Adrenal gland (tissue), 12 donors: ENCODE results near the gene RPL7L1. TPM values are rescaled to one million over a fixed set of nuclear protein-coding genes. Genes with fewer than 3 reads are reported as not detected.

ENCODE experiments used
- DNase-seq, 7 donors: peaks; one replicate each; pipeline ENCODE4 v3.0.0-alpha.2; 2019 to 2020
- H3K27ac ChIP-seq, 5 donors: fragments of 200-600 bp; sonication (generic) in 4 of 5; 1 replicate in 3 of 5; 2 replicates in 2 of 5; pipeline versions ENCODE4 v1.5.1 to v1.8.0; 2016 to 2020; ENCODE audit warnings: mild to moderate bottlenecking in 1 of 5
- H3K27me3 ChIP-seq: fragments of 200-600 bp; 2 replicates; pipeline ENCODE4 v1.8.0; 2021
- H3K36me3 ChIP-seq, 2 donors: fragments of 200-600 bp; replicated peaks in 1 of 2; 1 replicate in 1 of 2; 2 replicates in 1 of 2; pipeline versions ENCODE4 v1.5.1 to v1.8.0; 2018 to 2022
- H3K4me1 ChIP-seq, 2 donors: fragments of 200-600 bp; replicated peaks in 1 of 2; 1 replicate in 1 of 2; 2 replicates in 1 of 2; pipeline versions ENCODE4 v1.5.1 to v1.8.0; 2018 to 2021
- H3K4me3 ChIP-seq, 4 donors: fragments of 200-600 bp; sonication (generic) in 3 of 4; one replicate each; pipeline ENCODE4 v1.5.1; 2016 to 2018
- H3K9me3 ChIP-seq, 3 donors: fragments of 200-600 bp; sonication (generic) in 1 of 3; replicated peaks in 1 of 3; 1 replicate in 2 of 3; 2 replicates in 1 of 3; pipeline versions ENCODE4 v1.5.1 to v1.8.0; 2016 to 2021
- CTCF ChIP-seq, 6 experiments: fragments of 450-650 bp in 4 of 6; fragments of 200-600 bp in 2 of 6; sonication (generic) in 1 of 6; IDR thresholded peaks; 1 replicate in 5 of 6; 2 replicates in 1 of 6; pipeline versions ENCODE4 v1.5.1 to v1.8.0; 2016 to 2021; ENCODE audit warnings: antibody characterized with exemption in 6 of 6, mild to moderate bottlenecking in 2 of 6, moderate library complexity in 1 of 6
- POLR2A ChIP-seq, 2 donors: fragments of 450-650 bp; IDR thresholded peaks; one replicate each; pipeline ENCODE4 v1.6.1; 2017; ENCODE audit warnings: antibody characterized with exemption in 2 of 2, mild to moderate bottlenecking in 2 of 2, moderate library complexity in 1 of 2
- WGBS, 4 donors: extraction: QIAGEN DNeasy Blood & Tissue Kit in 2 of 4; methylation state at CpG; one replicate each; pipeline versions ENCODE4 v1.1.5 to v1.1.7; 2013 to 2017; 5-methylcytosine and 5-hydroxymethylcytosine counted together
- intact Hi-C, 2 donors: fragments of 100-400 bp; cut with DNase I; formaldehyde crosslinking; loops; one replicate each; pipeline versions ENCODE4 v1.14.1 to v1.15.0; 2022 to 2023
- polyA plus RNA-seq, 3 donors: library from polyadenylated mRNA; stranded (reverse); fragments of 200-250 nt in 2 of 3; fragments of 350-450 nt in 1 of 3; fragmentation: Illumina TruSeq in 1 of 3; extraction: RNeasy Lipid Tissue Mini Kit (QIAGEN cat#74804) in 1 of 3; gene quantifications; one replicate each; pipeline ENCODE4 v1.2.3, GENCODE V29; 2013 to 2014
- total RNA-seq, 9 donors: library from RNA; depleted of rRNA in 4 of 9; stranded (reverse); fragments of >200 nt in 4 of 9; fragments of 120-200 nt in 1 of 9; fragmentation: NEBNext Ultra II Directional in 1 of 9; extraction: Animal tissue kit (Norgen Biotek cat#: 25700) in 1 of 9; gene quantifications; one replicate each; pipeline versions ENCODE4 v1.1.0 to v1.2.4, GENCODE V29; 2013 to 2023
- donor health status: healthy with polysubstance abuse.
- donor health status: Bipolar disorder and iron deficiency.
- donor health status: DM: yes; HTN: yes; CAD: no.
- donor health status: DM: no; HTN: no; CAD: no.
- donor health status: DM: no; HTN: no; CAD: no.
- donor health status: DM: yes; HTN: yes; CAD: no.

The RPL7L1 gene
- total and polyA plus RNA-seq, 12 donors: 33.3 to 130 (median 94.1) TPM

- intact Hi-C loops: no loop called here
Observed at GRCh38 chr6:42915732-42916131, 36.3 kb downstream of the RPL7L1 start, which contains the start of gene PTCRA. Gene PTCRA (plus strand): TSS chr6:42916053. CDS start chr6:42916070, 17 bp downstream.

GRCh38 chr6:42916288-42916687, 36.9 kb downstream of the RPL7L1 start:
- H3K4me3 ChIP-seq: no peak overlapping the region
- no peak for DNase-seq

More at GRCh38 chr6:42915732-42916131, 36.3 kb downstream of the RPL7L1 start, which contains the start of gene PTCRA:
- Histone ChIP-seq H3K9me3 (no peaks in the 10 kb centered on the region), H3K36me3 (no peaks in the 10 kb centered on the region), H3K27ac (no peak within 1 kb of the TSS), H3K4me3 (no peak within 1 kb of the TSS), H3K4me1 (peaks cover 6 to 7% of the 10 kb centered on the region in 2 donors), H3K27me3 (no peaks in the 10 kb centered on the region)
- WGBS, 4 donors: 68 to 82% (median 76%) methylated on average over 4 to 10 of the region's 10 CpGs
- no peak for DNase-seq
- TF ChIP-seq CTCF (IDR thresholded peaks at IDR 0.05) (no peak), POLR2A (IDR thresholded peaks at IDR 0.05) (no peak)

GRCh38 chr6:42921801-42922200, 42.4 kb downstream of the RPL7L1 start:
- H3K9me3 ChIP-seq: no peaks in the 10 kb centered on the region
- H3K36me3 ChIP-seq: no peaks in the 10 kb centered on the region
- H3K4me3 ChIP-seq: no peak overlapping the region
- intact Hi-C loops: no loop called here
- H3K4me1 ChIP-seq: no peaks in the 10 kb centered on the region
- H3K27me3 ChIP-seq: no peaks in the 10 kb centered on the region
- no peak for DNase-seq
- WGBS, 4 donors: 67 to 76% (median 69%) methylated on average over 6 of the region's 6 CpGs
- no peak overlapping the region for H3K27ac ChIP-seq
- TF ChIP-seq CTCF (IDR thresholded peaks at IDR 0.05) (no peak), POLR2A (IDR thresholded peaks at IDR 0.05) (no peak)

More at GRCh38 chr6:42916288-42916687, 36.9 kb downstream of the RPL7L1 start:
- H3K36me3 ChIP-seq: no peaks in the 10 kb centered on the region
- 53 to 92% (median 86%) methylated on average over 1 of the region's 1 CpG for WGBS, 4 donors
- intact Hi-C loops: no loop called here
- no peak for TF ChIP-seq CTCF (IDR thresholded peaks at IDR 0.05)
- TF ChIP-seq POLR2A (IDR thresholded peaks at IDR 0.05): no peak
- H3K4me1 ChIP-seq: peaks cover 6 to 7% of the 10 kb centered on the region in 2 donors
- H3K27me3 ChIP-seq: no peaks in the 10 kb centered on the region
- H3K27ac ChIP-seq: no peak overlapping the region
- no peaks in the 10 kb centered on the region for H3K9me3 ChIP-seq

GRCh38 chr6:42923666-42924065, 44.2 kb downstream of the RPL7L1 start:
- Histone ChIP-seq H3K9me3 (no peaks in the 10 kb centered on the region), H3K4me3 (no peak overlapping the region), H3K4me1 (peaks cover 3 to 9% of the 10 kb centered on the region in 2 donors), H3K27me3 (no peaks in the 10 kb centered on the region), H3K27ac (no peak overlapping the region), H3K36me3 (no peaks in the 10 kb centered on the region)
- TF ChIP-seq CTCF (IDR thresholded peaks at IDR 0.05) (no peak), POLR2A (IDR thresholded peaks at IDR 0.05) (no peak)
- no peak for DNase-seq
- intact Hi-C loops: no loop called here
- 58 to 69% (median 66%) methylated on average over 2 of the region's 2 CpGs for WGBS, 4 donors
